ENCODE data around the gene TFG. TPM values are rescaled to one million over a fixed set of nuclear protein-coding genes. Genes with fewer than 3 reads are reported as not detected.

Gene TFG
- total RNA-seq, 2 experiments from 2014 or later: 57.8 to 61.3 TPM

- H3K4me3 Mint-ChIP-seq: no peak overlapping the region
- no peaks in the 10 kb centered on the region for H3K36me3 Mint-ChIP-seq
- no peak for DNase-seq
- H3K27ac Mint-ChIP-seq: no peak overlapping the region
- no peaks in the 10 kb centered on the region for H3K4me1 Mint-ChIP-seq
- peaks cover 7% of the 10 kb centered on the region for H3K9me3 Mint-ChIP-seq
- no peaks in the 10 kb centered on the region for H3K27me3 Mint-ChIP-seq
Measured at GRCh38 chr3:100782906-100783305, 73.6 kb downstream of the TFG start.

GRCh38 chr3:100783619-100784018, 74.3 kb downstream of the TFG start:
- no peak overlapping the region for H3K27ac Mint-ChIP-seq
- no peaks in the 10 kb centered on the region for H3K36me3 Mint-ChIP-seq
- no peak overlapping the region for H3K4me3 Mint-ChIP-seq
- no peaks in the 10 kb centered on the region for H3K27me3 Mint-ChIP-seq
- peaks cover 7% of the 10 kb centered on the region for H3K9me3 Mint-ChIP-seq
- no peak for DNase-seq
- H3K4me1 Mint-ChIP-seq: no peaks in the 10 kb centered on the region

- Mint-ChIP-seq H3K4me1 (no peaks in the 10 kb centered on the region), H3K36me3 (no peaks in the 10 kb centered on the region), H3K27ac (no peak overlapping the region), H3K27me3 (no peaks in the 10 kb centered on the region), H3K9me3 (peaks cover 7% of the 10 kb centered on the region), H3K4me3 (no peak overlapping the region)
- no peak for DNase-seq
Measured at GRCh38 chr3:100789579-100789978, 80.3 kb downstream of the TFG start.

DNA sequence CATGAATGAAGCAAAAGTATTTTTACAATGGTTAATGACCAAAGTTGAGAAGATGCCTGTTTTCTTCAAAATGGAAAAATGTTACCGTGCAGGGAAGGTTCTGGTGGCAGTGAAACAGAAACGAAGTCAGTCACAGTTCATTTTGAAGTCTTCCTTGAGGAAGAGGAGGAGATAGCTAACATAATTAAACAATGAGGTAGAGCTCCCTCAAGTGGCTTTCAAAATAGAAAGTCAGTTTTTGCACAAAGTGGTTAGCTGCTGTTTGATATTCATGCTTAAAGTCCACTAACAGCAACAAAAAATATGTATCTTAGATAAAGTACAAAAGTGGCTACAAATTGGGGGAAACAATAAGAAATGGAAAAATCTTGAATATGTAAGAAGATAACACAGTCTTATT, 87.3 kb downstream of the TFG start:
- no peak overlapping the region for H3K4me3 Mint-ChIP-seq
- no peaks in the 10 kb centered on the region for H3K9me3 Mint-ChIP-seq
- no peaks in the 10 kb centered on the region for H3K36me3 Mint-ChIP-seq
- no peak overlapping the region for H3K27ac Mint-ChIP-seq
- no peak for DNase-seq
- H3K27me3 Mint-ChIP-seq: no peaks in the 10 kb centered on the region
- peaks cover 4% of the 10 kb centered on the region for H3K4me1 Mint-ChIP-seq

DNA sequence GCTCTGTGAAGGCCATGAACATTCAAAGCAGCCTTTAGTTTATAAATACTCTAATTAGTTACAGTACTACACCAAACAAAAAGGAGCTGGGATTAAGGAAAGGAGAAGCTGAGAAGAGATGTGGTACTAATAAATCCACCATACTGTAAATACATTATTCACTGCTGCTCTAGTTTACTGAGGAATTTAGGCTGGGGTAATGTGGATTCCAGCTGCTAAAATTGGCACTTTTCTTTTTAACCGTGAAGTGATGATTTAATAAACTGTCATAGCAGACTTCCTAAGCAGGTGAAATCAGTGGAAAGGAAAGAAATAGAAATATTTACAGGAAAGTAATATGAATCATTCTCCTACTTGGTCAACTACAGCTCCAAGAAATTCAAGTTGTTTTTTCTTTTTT, 88.7 kb downstream of the TFG start:
- Mint-ChIP-seq H3K4me1 (peaks cover 4% of the 10 kb centered on the region), H3K9me3 (no peaks in the 10 kb centered on the region), H3K4me3 (no peak overlapping the region), H3K36me3 (no peaks in the 10 kb centered on the region), H3K27me3 (no peaks in the 10 kb centered on the region), H3K27ac (no peak overlapping the region)
- no peak for DNase-seq

Other genes starting within 250 kb of the TFG start
- 1 to 10 TPM; 3.0 to 3.2 TPM for gene TMEM45A, start 216.9 kb upstream of the TFG start, total RNA-seq
- gene ADGRG7, start 99.9 kb upstream of the TFG start, total RNA-seq: not detected

Measured in activated naive CD8-positive, alpha-beta T cell treated with anti-CD3 and anti-CD28 coated beads for 36 hours (primary cell).